ENCODE results near the gene VCPKMT.

VCPKMT gene

DNA sequence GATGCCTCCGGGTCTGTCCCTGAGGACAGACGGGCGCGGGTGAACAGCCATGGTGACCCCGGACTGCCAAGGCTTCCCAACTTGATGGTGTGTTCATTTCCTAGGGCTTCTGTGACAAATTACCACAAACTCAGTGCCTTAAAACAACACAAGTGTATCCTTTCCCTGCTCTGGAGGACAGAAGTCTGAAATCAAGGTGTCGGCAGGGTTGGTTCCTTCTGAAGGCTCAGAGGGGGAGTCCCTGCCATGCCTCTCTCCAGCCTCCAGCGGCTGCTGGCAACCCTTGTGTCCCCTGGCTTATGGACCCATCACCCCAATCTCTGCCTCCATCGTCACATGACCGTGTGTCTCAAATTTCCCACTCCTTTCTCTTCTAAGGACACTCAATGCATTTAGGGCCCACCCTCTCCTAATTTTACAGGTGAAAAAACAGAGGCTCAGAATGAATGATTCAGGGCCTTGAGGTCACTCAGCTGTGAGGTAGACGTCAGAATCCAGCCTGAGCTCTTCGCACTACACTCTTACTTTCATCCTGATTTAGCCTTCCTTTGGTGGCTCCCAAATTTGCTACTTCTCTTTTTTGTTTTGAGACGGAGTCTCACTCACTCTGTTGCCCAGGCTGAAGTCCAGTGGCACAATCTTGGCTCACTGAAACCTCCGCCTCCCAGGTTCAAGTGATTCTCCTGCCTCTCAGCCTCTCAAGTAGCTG is 45.4 kb downstream of the VCPKMT start:
- TF ChIP-seq EZH2phosphoT487 (IDR thresholded peaks at IDR 0.05; ENCODE audit: low read depth) = no peak
- TF ChIP-seq, protein P1, sequence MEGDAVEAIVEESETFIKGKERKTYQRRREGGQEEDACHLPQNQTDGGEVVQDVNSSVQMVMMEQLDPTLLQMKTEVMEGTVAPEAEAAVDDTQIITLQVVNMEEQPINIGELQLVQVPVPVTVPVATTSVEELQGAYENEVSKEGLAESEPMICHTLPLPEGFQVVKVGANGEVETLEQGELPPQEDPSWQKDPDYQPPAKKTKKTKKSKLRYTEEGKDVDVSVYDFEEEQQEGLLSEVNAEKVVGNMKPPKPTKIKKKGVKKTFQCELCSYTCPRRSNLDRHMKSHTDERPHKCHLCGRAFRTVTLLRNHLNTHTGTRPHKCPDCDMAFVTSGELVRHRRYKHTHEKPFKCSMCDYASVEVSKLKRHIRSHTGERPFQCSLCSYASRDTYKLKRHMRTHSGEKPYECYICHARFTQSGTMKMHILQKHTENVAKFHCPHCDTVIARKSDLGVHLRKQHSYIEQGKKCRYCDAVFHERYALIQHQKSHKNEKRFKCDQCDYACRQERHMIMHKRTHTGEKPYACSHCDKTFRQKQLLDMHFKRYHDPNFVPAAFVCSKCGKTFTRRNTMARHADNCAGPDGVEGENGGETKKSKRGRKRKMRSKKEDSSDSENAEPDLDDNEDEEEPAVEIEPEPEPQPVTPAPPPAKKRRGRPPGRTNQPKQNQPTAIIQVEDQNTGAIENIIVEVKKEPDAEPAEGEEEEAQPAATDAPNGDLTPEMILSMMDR (IDR thresholded peaks at IDR 0.05; ENCODE audit: low read depth, low read length) = no peak
- no peaks in the 10 kb centered on the region for H3K79me2 ChIP-seq (ENCODE audit: low read length)

DNA sequence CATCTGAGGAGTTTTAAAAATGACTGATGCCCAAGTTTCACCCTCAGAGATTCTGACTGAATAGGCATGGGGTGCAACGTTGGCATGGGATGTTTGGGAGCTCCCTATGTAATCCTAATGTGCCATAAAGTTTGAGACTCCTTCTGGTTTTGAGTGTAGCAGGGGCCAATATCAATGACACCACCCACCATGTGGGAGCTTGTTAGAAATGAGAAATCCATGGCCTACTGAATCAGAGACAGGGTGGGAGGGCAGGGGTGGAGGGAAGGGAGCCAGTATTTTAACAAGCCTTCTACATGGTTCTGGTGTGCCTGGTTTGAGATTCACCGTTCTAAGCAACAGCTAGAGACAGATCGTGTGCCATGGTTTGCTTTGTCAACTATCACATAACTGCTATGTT is 46.1 kb downstream of the VCPKMT start:
- H3K27me3 ChIP-seq (ENCODE audit: low read depth, low read length) = no peaks in the 10 kb centered on the region
- no peak overlapping the region for H2AFZ ChIP-seq (ENCODE audit: low read depth, low read length)
- H3K27ac ChIP-seq (ENCODE audit: low read length) = peak overlapping the region; percentile 59
- peak overlapping the region; percentile 36; the same call in 1 of the 2 replicates for H3K9ac ChIP-seq (ENCODE audit: low read length)
- no peaks in the 10 kb centered on the region for H4K20me1 ChIP-seq (ENCODE audit: insufficient read depth, low read length)
- H3K9me3 ChIP-seq (ENCODE audit: insufficient read depth, low read length) = no peaks in the 10 kb centered on the region
- no peaks in the 10 kb centered on the region for H3K36me3 ChIP-seq (replicated peaks; ENCODE audit: low read depth, low read length)
- H3K4me2 ChIP-seq (ENCODE audit: low read length) = no peak overlapping the region
- no peak overlapping the region for H3K4me3 ChIP-seq (ENCODE audit: low read length)
- H3K79me2 ChIP-seq (ENCODE audit: low read length) = no peaks in the 10 kb centered on the region
- H3K4me1 ChIP-seq (ENCODE audit: low read length) = peaks cover 62% of the 10 kb centered on the region
- TF ChIP-seq, protein P1 (IDR thresholded peaks at IDR 0.05; ENCODE audit: low read depth, low read length) = no peak
- no peak for TF ChIP-seq EZH2phosphoT487 (IDR thresholded peaks at IDR 0.05; ENCODE audit: low read depth)

More for the DNA sequence above, 45.4 kb downstream of the VCPKMT start:
- Histone ChIP-seq H3K4me2 (ENCODE audit: low read length) (peak overlapping the region; percentile 42), H3K4me3 (ENCODE audit: low read length) (no peak overlapping the region), H4K20me1 (ENCODE audit: insufficient read depth, low read length) (no peaks in the 10 kb centered on the region), H3K36me3 (replicated peaks; ENCODE audit: low read depth, low read length) (no peaks in the 10 kb centered on the region), H3K9me3 (ENCODE audit: insufficient read depth, low read length) (no peaks in the 10 kb centered on the region), H2AFZ (ENCODE audit: low read depth, low read length) (peak overlapping the region; percentile 3; the same call in 1 of the 2 replicates), H3K9ac (ENCODE audit: low read length) (peak overlapping the region; percentile 36; the same call in 1 of the 2 replicates), H3K27ac (ENCODE audit: low read length) (peak overlapping the region; percentile 59), H3K4me1 (ENCODE audit: low read length) (peaks cover 54% of the 10 kb centered on the region), H3K27me3 (ENCODE audit: low read depth, low read length) (no peaks in the 10 kb centered on the region)

DNA sequence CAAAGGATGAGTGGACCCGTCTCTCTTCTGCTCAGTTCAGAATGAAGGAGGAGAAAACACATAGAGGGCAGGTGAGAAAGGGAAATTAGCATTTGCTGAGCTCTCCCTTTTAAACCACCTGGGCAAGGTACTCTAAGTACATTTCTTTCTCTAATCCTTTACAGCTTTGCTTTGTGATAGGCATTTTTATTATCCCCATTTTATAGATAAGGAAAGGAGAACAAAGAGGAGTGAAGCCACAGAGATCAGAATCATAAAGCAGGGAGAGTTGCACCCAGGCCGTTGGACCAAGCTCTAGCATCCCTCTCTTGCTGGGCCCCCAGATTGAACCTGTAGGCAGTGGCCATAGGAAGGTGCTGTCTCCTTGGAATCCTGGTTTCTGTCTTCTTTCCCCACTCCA is 47.0 kb downstream of the VCPKMT start:
- Histone ChIP-seq H3K4me3 (ENCODE audit: low read length) (no peak overlapping the region), H2AFZ (ENCODE audit: low read depth, low read length) (no peak overlapping the region), H3K27ac (ENCODE audit: low read length) (no peak overlapping the region), H3K36me3 (replicated peaks; ENCODE audit: low read depth, low read length) (no peaks in the 10 kb centered on the region), H3K27me3 (ENCODE audit: low read depth, low read length) (no peaks in the 10 kb centered on the region), H3K9ac (ENCODE audit: low read length) (no peak overlapping the region), H3K79me2 (ENCODE audit: low read length) (no peaks in the 10 kb centered on the region), H3K4me1 (ENCODE audit: low read length) (peaks cover 69% of the 10 kb centered on the region), H3K4me2 (ENCODE audit: low read length) (no peak overlapping the region), H4K20me1 (ENCODE audit: insufficient read depth, low read length) (no peaks in the 10 kb centered on the region), H3K9me3 (ENCODE audit: insufficient read depth, low read length) (no peaks in the 10 kb centered on the region)
- TF ChIP-seq, protein P1 (IDR thresholded peaks at IDR 0.05; ENCODE audit: low read depth, low read length) = no peak
- TF ChIP-seq EZH2phosphoT487 (IDR thresholded peaks at IDR 0.05; ENCODE audit: low read depth) = no peak

DNA sequence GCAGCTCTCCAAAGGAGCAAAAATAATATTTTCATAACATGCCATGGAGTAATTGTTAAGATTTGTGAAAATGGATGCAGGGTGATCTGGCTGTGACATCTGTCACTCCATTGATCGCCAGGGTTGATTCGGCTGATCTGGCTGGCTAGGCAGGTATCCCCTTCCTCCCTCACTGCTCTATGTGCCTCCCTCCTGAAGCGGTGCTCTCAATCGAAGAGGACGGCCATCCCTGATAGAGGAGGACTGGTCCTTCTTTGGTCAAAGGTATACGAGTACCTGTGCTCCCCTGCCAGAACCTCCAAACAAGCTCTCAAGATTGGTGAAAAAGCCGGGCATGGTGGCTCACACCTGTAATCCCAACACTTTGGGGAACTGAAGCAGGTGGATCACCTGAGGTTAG is 47.9 kb downstream of the VCPKMT start:
- H3K27me3 ChIP-seq (ENCODE audit: low read depth, low read length) = no peaks in the 10 kb centered on the region
- no peaks in the 10 kb centered on the region for H3K36me3 ChIP-seq (replicated peaks; ENCODE audit: low read depth, low read length)
- H3K79me2 ChIP-seq (ENCODE audit: low read length) = peaks cover 6% of the 10 kb centered on the region; the same call in 1 of the 2 replicates
- H3K9ac ChIP-seq (ENCODE audit: low read length) = no peak overlapping the region
- H4K20me1 ChIP-seq (ENCODE audit: insufficient read depth, low read length) = no peaks in the 10 kb centered on the region
- TF ChIP-seq EZH2phosphoT487 (IDR thresholded peaks at IDR 0.05; ENCODE audit: low read depth) = no peak
- TF ChIP-seq, protein P1 (IDR thresholded peaks at IDR 0.05; ENCODE audit: low read depth, low read length) = no peak
- no peak overlapping the region for H2AFZ ChIP-seq (ENCODE audit: low read depth, low read length)
- no peak overlapping the region for H3K27ac ChIP-seq (ENCODE audit: low read length)
- no peak overlapping the region for H3K4me3 ChIP-seq (ENCODE audit: low read length)
- no peaks in the 10 kb centered on the region for H3K9me3 ChIP-seq (ENCODE audit: insufficient read depth, low read length)
- H3K4me2 ChIP-seq (ENCODE audit: low read length) = no peak overlapping the region
- peaks cover 77% of the 10 kb centered on the region for H3K4me1 ChIP-seq (ENCODE audit: low read length)

Measured in OCI-LY3 (cell line).